Type B pancreatic cell (in vitro differentiated cells): ENCODE results near the gene MSGN1. TPM values are rescaled to one million over a fixed set of nuclear protein-coding genes. Genes with fewer than 3 reads are reported as not detected.

ENCODE experiments used
- DNase-seq: peaks from one replicate; pipeline ENCODE4 v3.0.0; 2021; ENCODE audit warnings: mixed read lengths; ENCODE audit not compliant: unreplicated experiment; ENCODE audit errors: extremely low spot score
- H3K27ac Mint-ChIP-seq: 2 replicates; pipeline ENCODE4 v1.8.0; 2021; ENCODE audit warnings: mild to moderate bottlenecking, mixed read lengths
- H3K27me3 Mint-ChIP-seq: 2 replicates; pipeline ENCODE4 v1.8.0; 2021; ENCODE audit warnings: mixed read lengths
- H3K36me3 Mint-ChIP-seq: 2 replicates; pipeline ENCODE4 v1.8.0; 2021; ENCODE audit warnings: mixed read lengths
- H3K4me1 Mint-ChIP-seq: one replicate; pipeline ENCODE4 v1.8.0; 2021; ENCODE audit warnings: mixed read lengths; ENCODE audit not compliant: unreplicated experiment
- H3K4me3 Mint-ChIP-seq: 2 replicates; pipeline ENCODE4 v1.8.0; 2021; ENCODE audit warnings: mild to moderate bottlenecking, mixed read lengths
- H3K9me3 Mint-ChIP-seq: 2 replicates; pipeline ENCODE4 v1.8.0; 2021; ENCODE audit warnings: mixed read lengths
- CTCF ChIP-seq: fragments of 200-600 bp; sonication (generic); conservative IDR thresholded peaks from 2 replicates; pipeline ENCODE4 v1.5.0; 2021; ENCODE audit warnings: antibody characterized with exemption, mild to moderate bottlenecking
- total RNA-seq: library from RNA; stranded (reverse); gene quantifications from 2 replicates; pipeline ENCODE4 v1.2.1, GENCODE V29; 2021; ENCODE audit warnings: low replicate concordance

MSGN1 gene
- total RNA-seq, 1 donor from 2014 or later: not detected

DNA sequence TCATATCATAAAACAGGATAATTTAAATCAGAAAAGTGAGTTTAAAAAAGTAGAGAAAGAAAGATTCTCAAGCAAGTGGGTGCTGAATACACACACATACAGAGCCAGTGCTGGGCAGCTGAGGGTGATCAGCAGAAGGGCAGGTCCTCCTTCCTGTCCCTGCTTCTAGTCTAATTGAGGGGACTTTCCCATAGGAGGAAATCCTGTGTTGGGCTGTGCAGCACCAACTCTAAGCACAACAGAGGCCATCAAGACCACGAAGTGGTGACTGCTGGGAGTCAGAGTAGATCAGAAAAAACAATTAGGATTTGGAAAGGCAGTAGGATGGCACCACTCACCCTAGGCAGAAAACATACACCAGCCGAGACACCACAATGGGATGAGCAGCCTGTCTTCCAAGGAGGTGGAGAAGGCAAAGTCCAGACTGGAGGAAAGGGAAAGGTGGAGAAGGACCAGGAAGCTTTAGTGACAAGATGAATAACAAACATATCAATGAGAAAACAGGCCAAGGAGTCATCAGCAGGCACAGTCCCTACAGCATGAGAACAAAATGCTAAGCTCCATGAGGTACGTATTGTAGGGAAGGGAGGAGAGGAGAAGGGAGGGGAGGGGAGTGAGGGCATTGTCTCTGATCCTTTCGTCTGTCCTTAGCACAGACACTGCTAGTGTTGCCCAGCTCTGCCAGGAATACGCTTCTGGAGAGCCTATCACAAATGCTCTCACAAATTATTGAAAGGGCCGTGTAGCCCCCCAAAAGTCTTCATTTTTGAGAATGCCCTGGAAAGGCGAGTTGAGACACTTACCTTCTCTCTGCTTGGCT is 16.7 kb upstream of the MSGN1 start:
- no peak for DNase-seq
- peaks cover 12% of the 10 kb centered on the region for H3K4me1 Mint-ChIP-seq
- no peak for TF ChIP-seq CTCF
- no peak overlapping the region for H3K4me3 Mint-ChIP-seq
- no peaks in the 10 kb centered on the region for H3K36me3 Mint-ChIP-seq
- H3K27me3 Mint-ChIP-seq: peaks cover 14% of the 10 kb centered on the region
- H3K27ac Mint-ChIP-seq: no peak overlapping the region
- H3K9me3 Mint-ChIP-seq: no peaks in the 10 kb centered on the region

DNA sequence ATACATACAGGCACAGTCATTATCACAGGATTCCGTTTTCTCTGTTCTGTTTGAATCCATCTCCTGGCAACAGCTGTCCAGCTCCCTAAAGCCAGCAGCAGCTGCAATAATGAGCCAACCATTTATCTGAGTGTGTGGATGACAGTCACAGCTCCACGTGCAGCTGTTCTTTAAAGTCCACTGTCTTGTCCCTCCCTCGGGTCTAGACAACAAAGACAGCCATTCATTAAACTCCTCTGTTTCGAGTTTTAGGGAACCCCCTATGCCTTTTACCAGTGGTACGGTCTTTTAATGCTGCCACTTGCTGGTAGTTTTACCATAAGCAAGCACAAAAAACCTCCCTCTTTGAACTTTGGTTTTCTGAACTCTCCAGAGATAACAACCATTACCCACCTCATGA is 16.0 kb upstream of the MSGN1 start:
- no peaks in the 10 kb centered on the region for H3K9me3 Mint-ChIP-seq
- peaks cover 11% of the 10 kb centered on the region for H3K27me3 Mint-ChIP-seq
- DNase-seq: no peak
- no peak overlapping the region for H3K27ac Mint-ChIP-seq
- TF ChIP-seq CTCF: no peak
- no peaks in the 10 kb centered on the region for H3K36me3 Mint-ChIP-seq
- H3K4me3 Mint-ChIP-seq: no peak overlapping the region
- peaks cover 12% of the 10 kb centered on the region for H3K4me1 Mint-ChIP-seq

- no peak for TF ChIP-seq CTCF
- peaks cover 12% of the 10 kb centered on the region for H3K4me1 Mint-ChIP-seq
- no peak overlapping the region for H3K4me3 Mint-ChIP-seq
- H3K36me3 Mint-ChIP-seq: no peaks in the 10 kb centered on the region
- peaks cover 9% of the 10 kb centered on the region for H3K27me3 Mint-ChIP-seq
- no peaks in the 10 kb centered on the region for H3K9me3 Mint-ChIP-seq
- no peak for DNase-seq
- H3K27ac Mint-ChIP-seq: no peak overlapping the region
These were observed 15.4 kb upstream of the MSGN1 start for GRCh38 chr2:17800693-17801458.

- Mint-ChIP-seq H3K36me3 (no peaks in the 10 kb centered on the region), H3K4me1 (peaks cover 12% of the 10 kb centered on the region), H3K9me3 (no peaks in the 10 kb centered on the region), H3K4me3 (no peak overlapping the region), H3K27me3 (peaks cover 9% of the 10 kb centered on the region), H3K27ac (no peak overlapping the region)
- no peak for DNase-seq
- no peak for TF ChIP-seq CTCF
These were observed 12.8 kb upstream of the MSGN1 start for GRCh38 chr2:17803497-17803896.

GRCh38 chr2:17804358-17804757 is 11.9 kb upstream of the MSGN1 start:
- Mint-ChIP-seq H3K27me3 (peaks cover 4% of the 10 kb centered on the region), H3K27ac (no peak overlapping the region), H3K9me3 (no peaks in the 10 kb centered on the region), H3K36me3 (no peaks in the 10 kb centered on the region), H3K4me1 (peaks cover 12% of the 10 kb centered on the region), H3K4me3 (no peak overlapping the region)
- peak; percentile 1 for DNase-seq
- TF ChIP-seq CTCF: no peak
